Measurements from ENCODE around the gene HGS.

The HGS gene

GRCh38 chr17:81683584-81684441, at the start of gene HGS, which contains the start of gene ARL16:
Gene HGS, plus strand, starts transcription at chr17:81684011. Its CDS starts 56 bp downstream, at chr17:81684067.
Gene ARL16, minus strand, starts transcription at chr17:81683797. Its CDS starts 44 bp downstream, at chr17:81683753.
- Mint-ChIP-seq H3K36me3 (peaks cover 2% of the 10 kb centered on the region), H3K27ac (peak within 1 kb of the TSS; percentile 92), H3K27me3 (no peaks in the 10 kb centered on the region), H3K4me1 (ENCODE audit: low read depth) (peaks cover 29% of the 10 kb centered on the region), H3K9me3 (ENCODE audit: low read depth) (no peaks in the 10 kb centered on the region), H3K4me3 (peak within 1 kb of the TSS; percentile 92)

DNA sequence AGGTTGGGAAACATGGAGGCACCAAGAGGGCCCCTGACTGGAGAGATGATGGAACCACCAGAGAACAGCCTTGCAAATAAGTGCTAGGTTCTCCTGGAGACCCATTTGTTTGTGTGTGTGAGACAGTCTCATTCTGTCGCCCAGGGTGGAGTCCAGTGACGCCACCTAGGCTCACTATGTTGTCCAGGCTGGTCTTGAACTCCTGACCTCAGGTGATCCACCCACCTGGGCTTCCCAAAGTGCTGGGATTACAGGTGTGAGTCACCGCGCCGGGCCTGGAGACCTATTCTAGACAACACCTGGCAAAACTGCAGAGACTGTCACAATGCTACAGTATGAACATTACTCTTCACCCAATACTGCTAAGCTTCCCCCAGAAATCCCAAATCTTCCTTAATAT, 48.4 kb upstream of the HGS start:
- H3K27ac Mint-ChIP-seq = peak overlapping the region; percentile 58
- H3K9me3 Mint-ChIP-seq (ENCODE audit: low read depth) = no peaks in the 10 kb centered on the region

DNA sequence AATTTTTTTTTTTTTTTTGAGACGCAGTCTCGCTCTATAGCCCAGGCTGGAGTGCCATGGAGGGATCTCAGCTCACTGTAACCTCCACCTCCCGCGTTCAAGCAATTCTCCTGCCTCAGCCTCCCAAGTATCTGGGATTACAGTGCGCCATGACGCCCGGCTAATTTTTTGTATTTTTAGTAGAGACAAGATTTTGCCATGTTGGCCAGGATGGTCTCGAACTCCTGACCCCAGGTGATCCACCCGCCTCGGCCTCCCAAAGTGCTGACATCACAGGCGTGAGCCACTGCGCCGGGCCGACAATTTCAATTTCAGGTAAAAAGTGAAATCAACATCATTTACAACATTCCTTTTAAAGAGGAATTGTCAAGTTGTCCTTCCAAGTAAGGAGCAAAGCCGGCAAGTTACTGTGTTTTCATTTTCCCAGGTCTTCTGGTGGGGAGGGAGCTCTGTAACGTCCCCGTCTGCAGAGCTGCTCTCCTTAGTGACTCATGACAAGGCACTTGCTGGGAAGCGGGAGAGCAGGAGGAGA, 47.8 kb upstream of the HGS start:
- Mint-ChIP-seq H3K27me3 (no peaks in the 10 kb centered on the region), H3K36me3 (peaks cover 2% of the 10 kb centered on the region), H3K27ac (peak overlapping the region; percentile 94), H3K4me1 (ENCODE audit: low read depth) (peaks cover 25% of the 10 kb centered on the region), H3K9me3 (ENCODE audit: low read depth) (no peaks in the 10 kb centered on the region), H3K4me3 (peak overlapping the region; percentile 98)

More for the DNA sequence above, 48.4 kb upstream of the HGS start:
- peak overlapping the region; percentile 98 for H3K4me3 Mint-ChIP-seq
- H3K4me1 Mint-ChIP-seq (ENCODE audit: low read depth) = peaks cover 25% of the 10 kb centered on the region
- peaks cover 2% of the 10 kb centered on the region for H3K36me3 Mint-ChIP-seq
- H3K27me3 Mint-ChIP-seq = no peaks in the 10 kb centered on the region

GRCh38 chr17:81636505-81637288, 47.1 kb upstream of the HGS start, which contains the start of the genes NPLOC4 and TSPAN10:
Gene NPLOC4, minus strand, starts transcription at chr17:81637112. Its CDS starts 182 bp downstream, at chr17:81636930.
Gene TSPAN10, plus strand, starts transcription at chr17:81637196. Its CDS starts 5,217 bp downstream, at chr17:81642413.
- H3K4me1 Mint-ChIP-seq (ENCODE audit: low read depth) = peaks cover 25% of the 10 kb centered on the region
- no peaks in the 10 kb centered on the region for H3K9me3 Mint-ChIP-seq (ENCODE audit: low read depth)
- peak within 1 kb of the TSS; percentile 98 for H3K4me3 Mint-ChIP-seq
- H3K36me3 Mint-ChIP-seq = peaks cover 2% of the 10 kb centered on the region
- peak within 1 kb of the TSS; percentile 94 for H3K27ac Mint-ChIP-seq
- no peaks in the 10 kb centered on the region for H3K27me3 Mint-ChIP-seq

DNA sequence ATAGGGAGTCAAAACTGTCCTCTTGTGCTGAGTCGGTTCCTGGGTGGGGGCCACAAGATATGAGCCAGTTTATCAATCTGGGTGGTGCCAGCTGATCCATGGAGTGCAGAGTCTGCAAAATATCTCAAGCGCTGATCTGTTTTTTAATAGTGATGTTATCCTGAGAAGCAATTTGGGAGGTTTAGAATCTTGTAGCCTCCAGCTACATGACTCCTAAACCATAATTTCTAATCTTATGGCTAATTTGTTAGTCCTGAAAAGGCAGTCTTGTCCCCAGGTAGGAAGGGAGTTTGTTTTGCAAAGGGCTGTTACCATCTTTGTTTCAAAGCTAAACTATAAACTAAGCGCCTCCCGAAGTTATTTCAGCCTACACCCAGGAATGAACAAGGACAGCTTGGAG, 45.1 kb upstream of the HGS start:
- Mint-ChIP-seq H3K36me3 (no peaks in the 10 kb centered on the region), H3K4me1 (ENCODE audit: low read depth) (peaks cover 19% of the 10 kb centered on the region), H3K4me3 (peak overlapping the region; percentile 13), H3K9me3 (ENCODE audit: low read depth) (no peaks in the 10 kb centered on the region), H3K27ac (no peak overlapping the region), H3K27me3 (no peaks in the 10 kb centered on the region)

DNA sequence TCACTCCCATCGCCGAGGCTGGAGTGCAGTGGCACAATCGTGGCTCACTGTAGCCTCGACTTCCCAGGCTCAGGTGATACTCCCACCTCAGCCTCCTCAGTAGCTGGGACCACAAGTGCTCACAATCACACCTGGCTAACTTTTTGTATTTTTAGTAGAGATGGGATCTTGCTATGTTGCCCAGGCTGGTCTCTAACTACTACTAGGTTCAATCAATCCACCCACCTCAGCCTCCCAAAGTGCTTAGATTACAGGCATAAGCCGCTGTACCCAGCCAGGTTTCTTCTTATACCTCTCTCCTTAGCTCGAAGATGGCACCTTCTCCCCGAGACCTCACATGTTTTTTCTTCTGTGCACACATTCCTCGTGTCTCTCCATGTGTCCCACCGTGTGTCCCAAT, 43.8 kb upstream of the HGS start:
- no peaks in the 10 kb centered on the region for H3K9me3 Mint-ChIP-seq (ENCODE audit: low read depth)
- H3K36me3 Mint-ChIP-seq = no peaks in the 10 kb centered on the region
- peaks cover 14% of the 10 kb centered on the region for H3K4me1 Mint-ChIP-seq (ENCODE audit: low read depth)
- H3K27ac Mint-ChIP-seq = no peak overlapping the region
- no peaks in the 10 kb centered on the region for H3K27me3 Mint-ChIP-seq
- no peak overlapping the region for H3K4me3 Mint-ChIP-seq

GRCh38 chr17:81641825-81642489, 41.9 kb upstream of the HGS start:
- no peaks in the 10 kb centered on the region for H3K27me3 Mint-ChIP-seq
- H3K4me3 Mint-ChIP-seq = no peak overlapping the region
- H3K4me1 Mint-ChIP-seq (ENCODE audit: low read depth) = peaks cover 2% of the 10 kb centered on the region
- no peaks in the 10 kb centered on the region for H3K9me3 Mint-ChIP-seq (ENCODE audit: low read depth)
- H3K36me3 Mint-ChIP-seq = no peaks in the 10 kb centered on the region
- H3K27ac Mint-ChIP-seq = no peak overlapping the region

GRCh38 chr17:81644496-81644895, 39.3 kb upstream of the HGS start:
- Mint-ChIP-seq H3K9me3 (ENCODE audit: low read depth) (no peaks in the 10 kb centered on the region), H3K4me3 (no peak overlapping the region), H3K36me3 (no peaks in the 10 kb centered on the region), H3K27me3 (peaks cover 8% of the 10 kb centered on the region), H3K27ac (no peak overlapping the region), H3K4me1 (ENCODE audit: low read depth) (no peaks in the 10 kb centered on the region)

DNA sequence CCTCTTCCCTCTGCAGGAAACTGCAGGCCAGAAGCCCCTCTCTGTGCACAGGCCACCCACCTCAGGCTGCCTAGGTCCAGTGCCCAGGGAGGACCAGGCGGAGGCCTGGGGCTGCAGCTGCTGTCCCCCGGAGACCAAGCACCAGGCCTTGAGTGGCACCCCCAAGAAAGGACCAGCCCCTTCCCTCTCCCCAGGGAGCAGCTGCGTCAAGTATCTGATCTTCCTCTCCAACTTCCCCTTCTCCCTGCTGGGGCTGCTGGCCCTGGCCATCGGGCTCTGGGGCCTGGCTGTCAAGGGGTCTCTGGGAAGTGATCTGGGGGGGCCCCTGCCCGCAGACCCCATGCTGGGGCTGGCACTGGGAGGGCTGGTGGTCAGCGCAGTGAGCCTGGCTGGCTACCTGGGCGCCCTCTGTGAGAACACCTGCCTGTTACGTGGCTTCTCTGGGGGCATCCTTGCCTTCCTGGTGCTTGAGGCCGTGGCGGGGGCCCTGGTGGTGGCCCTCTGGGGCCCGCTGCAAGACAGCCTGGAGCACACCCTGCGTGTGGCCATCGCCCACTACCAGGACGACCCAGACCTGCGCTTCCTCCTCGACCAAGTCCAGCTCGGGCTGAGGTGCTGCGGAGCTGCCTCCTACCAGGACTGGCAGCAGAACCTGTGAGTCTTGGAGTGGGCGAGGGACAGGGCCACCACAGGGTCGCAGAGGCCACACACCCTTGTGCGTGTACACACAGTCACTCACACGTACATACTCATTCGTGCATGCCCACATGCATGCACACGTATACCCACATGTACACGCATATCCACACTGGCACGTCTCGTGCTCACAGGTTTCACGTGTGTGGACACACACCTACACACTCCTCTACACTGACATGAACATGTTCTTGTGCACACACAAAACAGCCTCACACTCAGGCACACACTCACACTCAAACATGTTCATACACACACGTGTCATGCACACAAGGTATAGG, 38.5 kb upstream of the HGS start:
- no peak overlapping the region for H3K4me3 Mint-ChIP-seq
- peaks cover 8% of the 10 kb centered on the region for H3K27me3 Mint-ChIP-seq
- H3K36me3 Mint-ChIP-seq = no peaks in the 10 kb centered on the region
- no peaks in the 10 kb centered on the region for H3K4me1 Mint-ChIP-seq (ENCODE audit: low read depth)
- no peaks in the 10 kb centered on the region for H3K9me3 Mint-ChIP-seq (ENCODE audit: low read depth)
- no peak overlapping the region for H3K27ac Mint-ChIP-seq

GRCh38 chr17:81646869-81647600, 36.8 kb upstream of the HGS start:
- Mint-ChIP-seq H3K4me3 (no peak overlapping the region), H3K4me1 (ENCODE audit: low read depth) (peaks cover 3% of the 10 kb centered on the region), H3K9me3 (ENCODE audit: low read depth) (no peaks in the 10 kb centered on the region), H3K36me3 (no peaks in the 10 kb centered on the region), H3K27me3 (peaks cover 11% of the 10 kb centered on the region), H3K27ac (no peak overlapping the region)

GRCh38 chr17:81647640-81648012, 36.2 kb upstream of the HGS start:
- Mint-ChIP-seq H3K4me1 (ENCODE audit: low read depth) (peaks cover 3% of the 10 kb centered on the region), H3K27ac (no peak overlapping the region)

DNA sequence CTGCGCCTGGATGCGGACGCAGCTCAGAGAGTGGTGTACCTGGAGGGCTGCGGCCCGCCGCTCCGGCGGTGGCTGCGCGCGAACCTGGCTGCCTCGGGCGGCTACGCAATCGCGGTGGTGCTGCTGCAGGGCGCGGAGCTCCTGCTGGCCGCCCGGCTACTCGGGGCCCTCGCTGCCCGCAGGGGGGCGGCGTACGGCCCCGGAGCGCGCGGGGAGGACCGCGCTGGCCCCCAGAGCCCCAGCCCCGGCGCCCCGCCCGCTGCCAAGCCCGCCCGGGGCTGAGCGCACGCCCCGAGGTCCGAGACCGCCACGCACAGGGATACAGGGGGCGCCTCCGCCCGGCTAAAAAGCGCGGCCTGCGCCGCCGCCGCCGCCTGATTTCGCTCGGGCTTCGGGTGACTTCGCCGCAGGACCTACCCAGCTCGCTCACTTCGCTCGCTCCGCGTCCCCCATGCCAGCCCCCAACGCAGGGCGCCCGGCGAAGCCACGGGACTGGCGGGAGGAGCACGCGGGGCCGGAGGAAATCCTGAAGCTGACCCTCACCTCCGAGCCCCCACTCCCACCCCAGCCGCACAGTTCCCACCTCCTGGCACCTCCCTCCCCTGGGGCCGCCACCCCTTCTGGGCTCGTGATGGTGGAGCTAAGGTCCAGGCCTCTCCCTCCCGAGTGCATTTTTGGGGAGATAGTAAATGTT, 35.7 kb upstream of the HGS start:
- Mint-ChIP-seq H3K4me1 (ENCODE audit: low read depth) (peaks cover 3% of the 10 kb centered on the region), H3K9me3 (ENCODE audit: low read depth) (no peaks in the 10 kb centered on the region), H3K27ac (no peak overlapping the region), H3K4me3 (no peak overlapping the region), H3K27me3 (peaks cover 11% of the 10 kb centered on the region), H3K36me3 (no peaks in the 10 kb centered on the region)

More at GRCh38 chr17:81647640-81648012, 36.2 kb upstream of the HGS start:
- Mint-ChIP-seq H3K9me3 (ENCODE audit: low read depth) (no peaks in the 10 kb centered on the region), H3K27me3 (peaks cover 11% of the 10 kb centered on the region), H3K36me3 (no peaks in the 10 kb centered on the region), H3K4me3 (no peak overlapping the region)

DNA sequence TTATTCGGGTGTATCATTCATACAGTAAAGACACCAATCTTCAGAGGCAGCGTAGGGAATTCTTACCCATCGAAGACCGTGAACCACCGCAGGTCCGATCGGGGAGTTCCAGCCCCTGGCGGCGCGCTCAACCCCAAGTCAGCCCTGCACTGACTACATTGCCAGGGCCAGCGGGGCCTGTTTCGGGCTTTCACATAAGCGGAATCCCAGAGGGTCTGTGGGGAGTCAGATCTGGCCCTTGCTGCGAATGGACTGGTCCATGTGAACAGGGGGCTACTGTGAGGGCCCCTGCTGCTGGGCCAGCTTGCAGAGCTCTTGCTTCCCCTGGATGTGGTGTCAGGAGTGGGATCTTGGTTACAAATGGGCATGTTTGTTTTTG, 35.1 kb upstream of the HGS start:
- H3K36me3 Mint-ChIP-seq = no peaks in the 10 kb centered on the region
- peaks cover 7% of the 10 kb centered on the region for H3K4me1 Mint-ChIP-seq (ENCODE audit: low read depth)
- no peaks in the 10 kb centered on the region for H3K9me3 Mint-ChIP-seq (ENCODE audit: low read depth)
- H3K4me3 Mint-ChIP-seq = no peak overlapping the region
- H3K27me3 Mint-ChIP-seq = peaks cover 11% of the 10 kb centered on the region
- no peak overlapping the region for H3K27ac Mint-ChIP-seq

Measured in activated naive CD8-positive, alpha-beta T cell (primary cell).